K562 (cell line): ENCODE measurements around the gene VSIG10L2. TPM values are rescaled to one million over a fixed set of nuclear protein-coding genes. Genes with fewer than 3 reads are reported as not detected.

Experiments
- ATAC-seq: fragments of 200-7000 bp; cut with Tn5 transposase; 3 replicates; pipeline ENCODE4 v1.9.1; 2020; ENCODE audit warnings: moderate library complexity
- BruUV-seq: library from RNA; stranded (reverse); fragments of 400-500 nt; replicated peaks from 2 replicates; lab custom pipeline; 2021; lab: Mats Ljungman, UMichigan
- CTCF ChIA-PET: fragments of 300-600 bp; formaldehyde crosslinking; extraction: SDS; loops from one replicate; lab custom pipeline; 2021; ENCODE audit warnings: low intra/inter-chr PET ratio; lab: Yijun Ruan, JAX
- POLR2A ChIA-PET: fragments of 300-600, 350-650 bp; sonication (Branson Sonifier 250); formaldehyde crosslinking; extraction: SDS; loops from one replicate; lab custom pipeline; 2021; ENCODE audit warnings: antibody characterized with exemption, inconsistent platforms; lab: Yijun Ruan, JAX
- DNase-seq, 4 experiments: peaks; one replicate each; pipeline versions ENCODE4 v3.0.0 to v3.0.0-alpha.2; 2011 to 2018; ENCODE audit warnings: low spot score in 3 of 4, mixed read lengths in 3 of 4; ENCODE audit errors: extremely low read depth in 1 of 4
- FAIRE-seq: peaks from 2 replicates; lab custom pipeline; 2011; peaks lifted over from hg19 to GRCh38; lab: Jason Lieb, UNC
- H2AFZ ChIP-seq: 2 replicates; pipeline ENCODE4 v1.6.0; 2011; ENCODE audit warnings: low read depth, low read length, control low read depth, inconsistent platforms
- H3K27ac ChIP-seq: fragments of 200-600 bp; 3 replicates; pipeline ENCODE4 v1.8.0; 2011; ENCODE audit warnings: low read depth, mild to moderate bottlenecking, control low read depth, inconsistent platforms, low read length, moderate library complexity, mixed read lengths; ENCODE audit errors: extremely low read depth
- H3K27me3 ChIP-seq, 2 experiments: fragments of 300-600 bp in 1 of 2; 2 replicates in 1 of 2; 3 replicates in 1 of 2; pipeline versions ENCODE4 v1.6.0 to v1.8.0; 2011; ENCODE audit warnings: inconsistent platforms in 2 of 2, low read length in 2 of 2, mild to moderate bottlenecking in 1 of 2, mixed read lengths in 1 of 2, moderate library complexity in 1 of 2; ENCODE audit not compliant: control insufficient read depth in 2 of 2, insufficient read depth in 2 of 2
- H3K36me3 ChIP-seq: fragments of 300-600 bp; 3 replicates; pipeline ENCODE4 v1.8.0; 2011; ENCODE audit warnings: mild to moderate bottlenecking, low read length, inconsistent platforms; ENCODE audit not compliant: control insufficient read depth, insufficient read depth
- H3K4me1 ChIP-seq, 2 experiments: fragments of 200-600 bp in 1 of 2; replicated peaks in 1 of 2; 2 replicates in 1 of 2; 3 replicates in 1 of 2; pipeline versions ENCODE4 v1.5.1 to v1.8.0; 2011; ENCODE audit warnings: inconsistent platforms in 2 of 2, low read length in 2 of 2, mild to moderate bottlenecking in 1 of 2, mixed read lengths in 1 of 2, moderate library complexity in 1 of 2; ENCODE audit not compliant: control insufficient read depth in 2 of 2, insufficient read depth in 2 of 2
- H3K4me2 ChIP-seq: 2 replicates; pipeline ENCODE4 v1.6.1; 2011; ENCODE audit warnings: low read length, control low read depth, inconsistent platforms, mixed read lengths; ENCODE audit not compliant: insufficient read depth
- H3K4me3 ChIP-seq: fragments of 200-600 bp; sonication (generic), shearing (Covaris generic); 2 replicates; pipeline ENCODE4 v1.5.1; 2016; ENCODE audit warnings: control low read depth, inconsistent platforms
- H3K79me2 ChIP-seq: fragments of 200-600 bp; 3 replicates; pipeline ENCODE4 v1.8.0; 2011; ENCODE audit warnings: low read length, inconsistent platforms; ENCODE audit not compliant: control insufficient read depth, insufficient read depth
- H3K9ac ChIP-seq, 2 experiments: 2 replicates each; pipeline versions ENCODE4 v1.6.0 to v1.6.1; 2011; ENCODE audit warnings: low read depth in 2 of 2, low read length in 2 of 2, control low read depth in 1 of 2, inconsistent platforms in 1 of 2, mild to moderate bottlenecking in 1 of 2, mixed read lengths in 1 of 2; ENCODE audit not compliant: insufficient read depth in 1 of 2
- H3K9me1 ChIP-seq: one replicate; pipeline ENCODE4 v1.6.0; 2011; ENCODE audit warnings: inconsistent platforms, mild to moderate bottlenecking, low read length, moderate library complexity; ENCODE audit not compliant: control insufficient read depth, insufficient read depth
- H3K9me3 ChIP-seq: replicated peaks from 2 replicates; pipeline ENCODE4 v1.5.1; 2011; ENCODE audit warnings: low read depth, low read length, inconsistent platforms; ENCODE audit not compliant: control insufficient read depth, insufficient read depth
- H4K20me1 ChIP-seq: replicated peaks from 2 replicates; pipeline ENCODE4 v1.6.1; 2011; ENCODE audit warnings: low read length, inconsistent platforms, mixed read lengths; ENCODE audit not compliant: control insufficient read depth, insufficient read depth
- BCOR ChIP-seq: fragments of 450-650 bp; IDR thresholded peaks from 2 replicates; pipeline ENCODE4 v1.6.1; 2016
- CREB3 ChIP-seq: fragments of 450-650 bp; conservative IDR thresholded peaks from 2 replicates; pipeline ENCODE4 v1.6.1; 2016; ENCODE audit warnings: missing genetic modification characterization, low read depth, mild to moderate bottlenecking, missing compliant biosample characterization, moderate library complexity
- FUS ChIP-seq: fragments of 200-400 bp; formaldehyde crosslinking; optimal IDR thresholded peaks from 2 replicates; pipeline ENCODE3; 2017; ENCODE audit warnings: low read depth, low read length
- JUNB ChIP-seq: fragments of 450-650 bp; formaldehyde crosslinking; conservative IDR thresholded peaks from 2 replicates; pipeline ENCODE4 v1.4.0; 2020; ENCODE audit warnings: mild to moderate bottlenecking
- MTA1 ChIP-seq: fragments of 450-650 bp; IDR thresholded peaks from 2 replicates; pipeline ENCODE4 v1.6.1; 2017; ENCODE audit warnings: borderline replicate concordance
- NR4A1 ChIP-seq, 2 experiments: fragments of 250-450 bp in 1 of 2; fragments of 450-650 bp in 1 of 2; sonication (Bioruptor Pico) in 1 of 2; IDR thresholded peaks; 2 replicates each; pipeline versions ENCODE4 v1.4.0 to v1.6.1; 2016 to 2020; ENCODE audit warnings: mild to moderate bottlenecking in 2 of 2, missing compliant biosample characterization in 1 of 2, missing genetic modification characterization in 1 of 2, moderate library complexity in 1 of 2
- PML ChIP-seq: IDR thresholded peaks from 2 replicates; pipeline ENCODE4 v1.6.1; 2012; ENCODE audit warnings: low read length, inconsistent platforms
- POLR2H ChIP-seq: IDR thresholded peaks from 2 replicates; pipeline ENCODE4 v1.6.1; 2016; ENCODE audit warnings: missing genetic modification characterization, low read depth, mild to moderate bottlenecking, control low read depth, missing compliant biosample characterization, moderate library complexity
- SMAD1 ChIP-seq: fragments of 150-350 bp; IDR thresholded peaks from 2 replicates; pipeline ENCODE4 v1.6.1; 2014; ENCODE audit warnings: low read length, low read depth; ENCODE audit not compliant: partially characterized antibody
- ZFP36 ChIP-seq: fragments of 150-350 bp; IDR thresholded peaks from 2 replicates; pipeline ENCODE4 v1.6.1; 2018; ENCODE audit warnings: low read length, low read depth; ENCODE audit not compliant: partially characterized antibody
- ZFX ChIP-seq: sonication (generic); formaldehyde crosslinking; IDR thresholded peaks from 2 replicates; pipeline ENCODE4 v1.8.0; 2022; ENCODE audit warnings: mild to moderate bottlenecking, missing genetic modification reagents, moderate library complexity
- ZNF431 ChIP-seq: sonication (generic); formaldehyde crosslinking; IDR thresholded peaks from 2 replicates; pipeline ENCODE4 v1.8.0; 2022; ENCODE audit warnings: mild to moderate bottlenecking, missing genetic modification reagents
- ZNF639 ChIP-seq, 2 experiments: fragments of 200-800 bp in 1 of 2; sonication (Bioruptor generic) in 1 of 2; sonication (generic) in 1 of 2; formaldehyde crosslinking in 1 of 2; IDR thresholded peaks in 1 of 2; conservative IDR thresholded peaks in 1 of 2; 2 replicates each; pipeline versions ENCODE4 v1.5.0 to v1.6.1; 2016 to 2020; ENCODE audit warnings: missing compliant biosample characterization in 1 of 2, missing genetic modification characterization in 1 of 2, missing genetic modification reagents in 1 of 2
- WGBS: fragments of 100-300 bp; shearing (Covaris generic); methylation state at CpG from one replicate; pipeline ENCODE4 v1.1.6; 2016; ENCODE audit warnings: low coverage, mixed read lengths; ENCODE audit not compliant: insufficient coverage; ENCODE audit errors: missing lambda C conversion rate; 5-methylcytosine and 5-hydroxymethylcytosine counted together
- in situ Hi-C: fragments of 300-500 bp; cut with MboI; formaldehyde crosslinking; loops from 4 replicates; pipeline ENCODE4 v1.15.0; 2018; ENCODE audit warnings: inconsistent platforms, mixed read lengths
- intact Hi-C: fragments of 100-400 bp; cut with micrococcal nuclease; formaldehyde crosslinking; loops from 2 replicates; pipeline ENCODE4 v1.14.2; 2022
- polyA plus RNA-seq, 8 experiments: library from polyadenylated mRNA; depleted of rRNA in 4 of 8; stranded (reverse) in 5 of 8; unstranded in 3 of 8; fragments of >200 nt; fragmentation: Nextera tagmentation in 2 of 8; fragmentation: Illumina TruSeq in 1 of 8; extraction: Ambion mirVana in 2 of 8; extraction: Trizol in 1 of 8; gene quantifications; 2 replicates each; pipeline versions ENCODE4 v1.2.1 to v1.2.3, GENCODE V29; 2011 to 2014; ENCODE audit warnings: inconsistent platforms in 1 of 8, missing spikeins in 1 of 8
- total RNA-seq, 7 experiments: library from RNA; depleted of rRNA in 6 of 7; stranded (reverse); fragments of >200 nt in 6 of 7; fragmentation: Illumina TruSeq in 2 of 7; extraction: Trizol in 2 of 7; gene quantifications; 2 replicates each; pipeline versions ENCODE4 v1.2.1 to v1.2.3, GENCODE V29; 2011 to 2021; ENCODE audit warnings: low replicate concordance in 1 of 7
- TF ChIP-seq, protein P1 (sequence below): fragments of 450-650 bp; IDR thresholded peaks from 2 replicates; pipeline ENCODE4 v1.6.1; 2016; ENCODE audit warnings: missing biosample characterization, missing genetic modification characterization
- TF ChIP-seq, protein P2 (sequence below): sonication (generic); formaldehyde crosslinking; IDR thresholded peaks from 2 replicates; pipeline ENCODE4 v1.9.0; 2022; ENCODE audit warnings: mild to moderate bottlenecking, missing genetic modification reagents

The VSIG10L2 gene
- total and polyA plus RNA-seq, 9 of the 15 experiments (the other 6 are each of a cell fraction or from before 2014, with no cell fraction given), result not detected

DNA sequence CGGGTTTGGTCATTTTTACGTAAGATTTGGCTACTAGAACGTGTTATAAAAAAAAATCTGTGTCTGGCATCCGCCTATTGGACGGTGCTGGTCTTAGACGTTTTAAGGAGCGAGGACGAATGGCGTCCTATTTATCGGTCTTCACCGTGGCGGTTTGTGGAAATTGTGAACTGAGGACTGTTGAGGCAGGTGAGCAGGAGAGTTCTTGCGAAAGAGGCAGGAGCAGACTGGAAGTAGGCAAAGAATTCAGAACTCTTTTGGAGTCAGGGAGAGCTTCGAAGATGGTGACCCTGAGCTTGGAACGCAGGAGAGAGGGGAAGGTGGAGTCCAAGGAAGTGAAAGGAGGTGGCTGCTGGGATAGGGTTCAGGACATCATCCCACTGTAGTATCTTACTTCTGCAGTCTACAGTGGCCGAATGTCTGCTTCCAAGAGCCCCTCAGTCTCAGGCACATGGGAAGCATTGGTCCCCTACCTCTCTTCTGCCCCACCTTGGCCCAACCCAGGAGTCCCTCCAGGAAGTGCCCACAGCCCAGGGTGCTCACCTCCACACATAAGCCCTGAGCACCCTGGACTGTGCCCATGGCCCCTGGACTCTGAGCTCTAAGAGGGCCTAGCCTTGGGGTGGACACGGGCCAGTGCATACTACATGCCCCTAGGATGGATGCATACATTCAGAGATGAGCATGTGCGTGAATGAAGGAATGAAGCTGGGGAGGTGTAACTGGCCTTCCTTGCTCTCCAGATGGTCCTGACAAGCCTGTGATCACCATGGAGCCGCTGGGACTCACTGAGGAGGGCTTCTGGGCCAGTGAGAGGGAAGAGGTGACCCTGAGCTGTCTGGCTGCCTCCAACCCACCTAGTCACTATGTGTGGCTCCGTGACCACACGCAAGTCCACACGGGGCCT lies 3.7 kb downstream of the VSIG10L2 start (continued):
- TF ChIP-seq FUS (no peak), NR4A1 (CRISPR knock-in tag; IDR thresholded peaks at IDR 0.05) (no peak), NR4A1 (tag; IDR thresholded peaks at IDR 0.05) (no peak), ZNF431 (CRISPR knock-in tag) (no peak)

- Histone ChIP-seq H3K9ac (no peak overlapping the region), H3K27ac (no peak overlapping the region), H3K79me2 (no peaks in the 10 kb centered on the region), H3K9me1 (peaks cover 4% of the 10 kb centered on the region), H3K36me3 (no peaks in the 10 kb centered on the region), H4K20me1 (peaks cover 5% of the 10 kb centered on the region; the same call in 1 of the 2 replicates), H3K27me3 (peaks cover 56 to 85% of the 10 kb centered on the region in 2 experiments), H3K4me3 (no peak overlapping the region), H3K4me2 (no peak overlapping the region), H3K9me3 (no peaks in the 10 kb centered on the region), H3K4me1 (peaks cover 2 to 18% of the 10 kb centered on the region in 2 experiments; a peak in 2 of 5 replicates), H2AFZ (no peak overlapping the region)
- WGBS, result 2% methylated on average over 11 of the region's 11 CpGs
- no TSS peak for BruUV-seq
- ChIA-PET POLR2A (no interaction called here), CTCF (no interaction called here)
- TF ChIP-seq JUNB (no peak), ZNF639 (CRISPR knock-in tag; conservative IDR thresholded peaks at IDR 0.05 in 1 of 2, IDR thresholded peaks at IDR 0.05 in 1 of 2) (no peak), SMAD1 (no peak), POLR2H (tag) (no peak), PML (no peak), MTA1 (no peak), CREB3 (tag) (no peak), BCOR (no peak), ZFX (CRISPR knock-in tag) (no peak), ZFP36 (no peak)
- TF ChIP-seq, protein P1, sequence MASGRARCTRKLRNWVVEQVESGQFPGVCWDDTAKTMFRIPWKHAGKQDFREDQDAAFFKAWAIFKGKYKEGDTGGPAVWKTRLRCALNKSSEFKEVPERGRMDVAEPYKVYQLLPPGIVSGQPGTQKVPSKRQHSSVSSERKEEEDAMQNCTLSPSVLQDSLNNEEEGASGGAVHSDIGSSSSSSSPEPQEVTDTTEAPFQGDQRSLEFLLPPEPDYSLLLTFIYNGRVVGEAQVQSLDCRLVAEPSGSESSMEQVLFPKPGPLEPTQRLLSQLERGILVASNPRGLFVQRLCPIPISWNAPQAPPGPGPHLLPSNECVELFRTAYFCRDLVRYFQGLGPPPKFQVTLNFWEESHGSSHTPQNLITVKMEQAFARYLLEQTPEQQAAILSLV, result no peak
- TF ChIP-seq, protein P2, sequence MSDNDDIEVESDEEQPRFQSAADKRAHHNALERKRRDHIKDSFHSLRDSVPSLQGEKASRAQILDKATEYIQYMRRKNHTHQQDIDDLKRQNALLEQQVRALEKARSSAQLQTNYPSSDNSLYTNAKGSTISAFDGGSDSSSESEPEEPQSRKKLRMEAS, result no peak
- no peak for FAIRE-seq
- ATAC-seq, result no peak
- DNase-seq, result no peak
- in situ Hi-C loops, result no loop called here
- intact Hi-C loops, result no loop called here
Measured at GRCh38 chr11:125950178-125950490, 4.3 kb downstream of the VSIG10L2 start.
